GM12878 (cell line): Measurements from ENCODE around the gene COL13A1. TPM values are rescaled to one million over a fixed set of nuclear protein-coding genes. Genes with fewer than 3 reads are reported as not detected.

ENCODE experiments used
- ATAC-seq: fragments of 200-7000 bp; cut with Tn5 transposase; 3 replicates; pipeline ENCODE4 v1.9.1; 2020; ENCODE audit warnings: mild to moderate bottlenecking, moderate library complexity
- BruUV-seq: library from RNA; stranded (reverse); fragments of 400-500 nt; replicated peaks from 2 replicates; lab custom pipeline; 2021; lab: Mats Ljungman, UMichigan
- CTCF ChIA-PET: fragments of 300-600 bp; sonication (Branson Sonifier 250); formaldehyde crosslinking; extraction: SDS; loops from one replicate; lab custom pipeline; 2021; ENCODE audit warnings: inconsistent platforms; lab: Yijun Ruan, JAX
- POLR2A ChIA-PET: fragments of 350-600 bp; formaldehyde crosslinking; extraction: SDS; loops from one replicate; lab custom pipeline; 2021; ENCODE audit warnings: inconsistent platforms; lab: Charles Lee
- RAD21 ChIA-PET: fragments of 300-600 bp; sonication (Branson Sonifier 250); formaldehyde crosslinking; loops from one replicate; lab custom pipeline; 2023; ENCODE audit warnings: antibody characterized with exemption; ENCODE audit not compliant: unreplicated experiment; lab: Charles Lee
- SMC1A ChIA-PET: fragments of 300-600 bp; sonication (Branson Sonifier 250); formaldehyde crosslinking; loops from one replicate; lab custom pipeline; 2023; ENCODE audit not compliant: unreplicated experiment, uncharacterized antibody; lab: Charles Lee
- DNase-seq: peaks from one replicate; pipeline ENCODE4 v3.0.0-alpha.2; 2011; ENCODE audit warnings: low read depth, low spot score
- FAIRE-seq: peaks from 3 replicates; lab custom pipeline; 2011; peaks lifted over from hg19 to GRCh38; lab: Jason Lieb, UNC
- H2AFZ ChIP-seq: 2 replicates; pipeline ENCODE4 v1.6.0; 2011; ENCODE audit warnings: low read depth, low read length, control low read depth; ENCODE audit not compliant: control insufficient read depth
- H3K27ac ChIP-seq: 2 replicates; pipeline ENCODE4 v1.5.1; 2011; ENCODE audit warnings: control low read depth; ENCODE audit not compliant: control insufficient read depth, insufficient read depth
- H3K27me3 ChIP-seq, 2 experiments: replicated peaks in 1 of 2; 2 replicates each; pipeline versions ENCODE4 v1.6.0 to v1.6.1; 2011; ENCODE audit warnings: low read length in 1 of 2; ENCODE audit not compliant: control insufficient read depth in 2 of 2, insufficient read depth in 2 of 2
- H3K36me3 ChIP-seq, 2 experiments: 2 replicates each; pipeline ENCODE4 v1.5.1; 2011; ENCODE audit warnings: low read length in 1 of 2; ENCODE audit not compliant: control insufficient read depth in 2 of 2, insufficient read depth in 2 of 2
- H3K4me1 ChIP-seq: 2 replicates; pipeline ENCODE4 v1.6.1; 2011; ENCODE audit warnings: mild to moderate bottlenecking, low read length, moderate library complexity, mixed read lengths; ENCODE audit not compliant: control insufficient read depth, insufficient read depth
- H3K4me2 ChIP-seq: 2 replicates; pipeline ENCODE4 v1.6.0; 2011; ENCODE audit warnings: control low read depth; ENCODE audit not compliant: control insufficient read depth, insufficient read depth
- H3K4me3 ChIP-seq: fragments of 200-600 bp; sonication (generic); 2 replicates; pipeline ENCODE4 v1.5.1; 2016
- H3K79me2 ChIP-seq: 2 replicates; pipeline ENCODE4 v1.6.0; 2011; ENCODE audit warnings: low read length; ENCODE audit not compliant: control insufficient read depth, insufficient read depth
- H3K9ac ChIP-seq: 2 replicates; pipeline ENCODE4 v1.8.0; 2011; ENCODE audit warnings: low read length, control low read depth, mixed read lengths; ENCODE audit not compliant: control insufficient read depth, insufficient read depth
- H3K9me3 ChIP-seq: replicated peaks from 3 replicates; pipeline ENCODE4 v1.5.1; 2011; ENCODE audit warnings: mild to moderate bottlenecking, low read length; ENCODE audit not compliant: control insufficient read depth, insufficient read depth
- H4K20me1 ChIP-seq: 2 replicates; pipeline ENCODE4 v1.6.0; 2011; ENCODE audit not compliant: control insufficient read depth, insufficient read depth
- E2F4 ChIP-seq: IDR thresholded peaks from 2 replicates; pipeline ENCODE4 v1.6.1; 2012; ENCODE audit warnings: low read depth, low read length, improper control_type of control experiment
- SKIL ChIP-seq: fragments of 450-650 bp; IDR thresholded peaks from 2 replicates; pipeline ENCODE4 v1.6.1; 2017; ENCODE audit warnings: mild to moderate bottlenecking, low read depth, inconsistent platforms; ENCODE audit not compliant: poor library complexity, severe bottlenecking
- WGBS: methylation state at CpG from one replicate; pipeline ENCODE4 v1.1.6; 2016; ENCODE audit warnings: low lambda C conversion rate; ENCODE audit not compliant: insufficient replicate concordance, insufficient coverage; ENCODE audit errors: missing lambda C conversion rate; 5-methylcytosine and 5-hydroxymethylcytosine counted together
- in situ Hi-C: fragments of 300-500 bp; cut with MboI; formaldehyde crosslinking; loops from 9 replicates; pipeline ENCODE4 v1.14.3; 2018; ENCODE audit warnings: mixed read lengths
- intact Hi-C: fragments of 100-400 bp; cut with micrococcal nuclease; formaldehyde crosslinking; loops from one replicate; pipeline ENCODE4 v1.14.2; 2022; ENCODE audit not compliant: unreplicated experiment
- polyA plus RNA-seq, 11 experiments: library from polyadenylated mRNA; depleted of rRNA in 4 of 11; unstranded in 6 of 11; stranded (reverse) in 5 of 11; fragments of >200 nt; fragmentation: Nextera tagmentation in 4 of 11; fragmentation: Illumina TruSeq in 1 of 11; extraction: Ambion mirVana in 4 of 11; extraction: Trizol in 1 of 11; gene quantifications; 1 replicate in 1 of 11; 2 replicates in 10 of 11; pipeline versions ENCODE4 v1.2.1 to v1.2.3, GENCODE V29; 2011 to 2016; ENCODE audit warnings: inconsistent platforms in 2 of 11, missing spikeins in 2 of 11, low read depth in 1 of 11
- total RNA-seq, 4 experiments: library from RNA; depleted of rRNA in 3 of 4; stranded (reverse); fragments of >200 nt in 3 of 4; fragmentation: Illumina TruSeq in 1 of 4; extraction: Trizol in 1 of 4; gene quantifications; 2 replicates each; pipeline versions ENCODE4 v1.2.1 to v1.2.3, GENCODE V29; 2013 to 2021

COL13A1 gene
- total and polyA plus RNA-seq, 10 of the 15 experiments (the other 5 are each of a cell fraction or from before 2014, with no cell fraction given), result 0.03 to 0.15 (median 0.05) TPM; not detected in 7

GRCh38 chr10:69891057-69891617 is 89.4 kb downstream of the COL13A1 start (continued):
- TF ChIP-seq SKIL, result no peak

- POLR2A ChIA-PET, result no interaction called here
- no peak for FAIRE-seq
- no peaks in the 10 kb centered on the region for H3K4me1 ChIP-seq
- 27% methylated on average over 7 of the region's 7 CpGs for WGBS
- TF ChIP-seq E2F4, result no peak
- TF ChIP-seq, all 136 proteins: peak for 0
- Histone ChIP-seq H3K4me2 (no peak overlapping the region), H3K9ac (no peak overlapping the region), H3K27me3 (peaks cover 0 to 6% of the 10 kb centered on the region in 2 experiments; a peak in 2 of 4 replicates), H3K4me3 (no peak overlapping the region), H3K79me2 (no peaks in the 10 kb centered on the region), H4K20me1 (no peaks in the 10 kb centered on the region), H3K27ac (no peak overlapping the region), H3K9me3 (no peaks in the 10 kb centered on the region), H3K36me3 (no peaks in the 10 kb centered on the region), H2AFZ (no peak overlapping the region)
- ChIA-PET RAD21 (no interaction called here), CTCF (no interaction called here), SMC1A (no interaction called here)
- no TSS peak for BruUV-seq
- in situ Hi-C loops (no loop called here), intact Hi-C loops (no loop called here)
- DNase-seq (no peak), ATAC-seq (no peak)
These were observed 90.7 kb downstream of the COL13A1 start for GRCh38 chr10:69892406-69892805.
